SIG-M5 treated with dmso at 0.1 percent for 504 hours (cell line): ENCODE measurements around the gene ELMO1.
A peak's percentile ranks its signal among the peaks of the same experiment; 100 is the strongest.

Experiments used
- DNase-seq: peaks from one replicate; lab custom pipeline; 2025; ENCODE audit not compliant: unreplicated experiment; lab: John Stamatoyannopoulos, UW

Gene ELMO1

GRCh38 chr7:37074370-37074769 is 374.3 kb downstream of the ELMO1 start:
- no peak for DNase-seq

- DNase-seq: no peak
Observed at GRCh38 chr7:37071124-37071523, 377.5 kb downstream of the ELMO1 start.

- DNase-seq: no peak
Observed at GRCh38 chr7:37070471-37070870, 378.2 kb downstream of the ELMO1 start.

GRCh38 chr7:37070031-37070430 is 378.6 kb downstream of the ELMO1 start:
- no peak for DNase-seq

- DNase-seq: no peak
Observed at GRCh38 chr7:37069336-37069735, 379.3 kb downstream of the ELMO1 start.

- no peak for DNase-seq
Observed at GRCh38 chr7:37068902-37069301, 379.8 kb downstream of the ELMO1 start.

GRCh38 chr7:37068038-37068437 is 380.6 kb downstream of the ELMO1 start:
- no peak for DNase-seq

GRCh38 chr7:37065779-37066271 is 382.8 kb downstream of the ELMO1 start:
- no peak for DNase-seq

- no peak for DNase-seq
Observed at GRCh38 chr7:37062560-37062859, 386.2 kb downstream of the ELMO1 start.

GRCh38 chr7:37061849-37062559 is 386.7 kb downstream of the ELMO1 start:
- no peak for DNase-seq

- DNase-seq: no peak
Observed at GRCh38 chr7:37056234-37056912, 392.3 kb downstream of the ELMO1 start.

- no peak for DNase-seq
Observed at GRCh38 chr7:37054624-37055241, 393.9 kb downstream of the ELMO1 start.

GRCh38 chr7:37052705-37053104 is 396.0 kb downstream of the ELMO1 start:
- peak; percentile 63 for DNase-seq

- DNase-seq: no peak
Observed at GRCh38 chr7:37050801-37051200, 397.9 kb downstream of the ELMO1 start.

- DNase-seq: no peak
Observed at GRCh38 chr7:37048674-37049073, 400.0 kb downstream of the ELMO1 start.

GRCh38 chr7:37047260-37047659 is 401.4 kb downstream of the ELMO1 start:
- no peak for DNase-seq

- DNase-seq: no peak
Observed at GRCh38 chr7:37046531-37047079, 402.1 kb downstream of the ELMO1 start.

- DNase-seq: no peak
Observed at GRCh38 chr7:37045681-37046179, 402.9 kb downstream of the ELMO1 start.

GRCh38 chr7:37041461-37041860 is 407.2 kb downstream of the ELMO1 start:
- no peak for DNase-seq

- DNase-seq: no peak
Observed at GRCh38 chr7:37040330-37040729, 408.3 kb downstream of the ELMO1 start.

GRCh38 chr7:37039131-37039749 is 409.4 kb downstream of the ELMO1 start:
- no peak for DNase-seq
